HepG2 (cell line): ENCODE measurements around the gene ANO2. TPM values are rescaled to one million over a fixed set of nuclear protein-coding genes. Genes with fewer than 3 reads are reported as not detected.
A peak's percentile ranks its signal among the peaks of the same experiment; 100 is the strongest.

Experiments used
- ATAC-seq: fragments of 200-7000 bp; cut with Tn5 transposase; 3 replicates; pipeline ENCODE4 v1.9.1; 2020; ENCODE audit warnings: mild to moderate bottlenecking, moderate library complexity
- BruUV-seq: library from RNA; stranded (reverse); fragments of 400-500 nt; replicated peaks from 2 replicates; lab custom pipeline; 2021; lab: Mats Ljungman, UMichigan
- CTCF ChIA-PET: fragments of 300-600 bp; formaldehyde crosslinking; extraction: SDS; loops from one replicate; lab custom pipeline; 2021; ENCODE audit warnings: low total read pairs, inconsistent platforms, low intra/inter-chr PET ratio; lab: Yijun Ruan, JAX
- POLR2A ChIA-PET: fragments of 350-600 bp; sonication (Branson Sonifier 250); formaldehyde crosslinking; loops from one replicate; lab custom pipeline; 2020; ENCODE audit warnings: antibody characterized with exemption, inconsistent platforms; lab: Yijun Ruan, JAX
- DNase-seq: peaks from one replicate; pipeline ENCODE4 v3.0.0-alpha.2; 2015; ENCODE audit warnings: low spot score
- FAIRE-seq: peaks from 3 replicates; lab custom pipeline; 2011; peaks lifted over from hg19 to GRCh38; lab: Jason Lieb, UNC
- H2AFZ ChIP-seq: one replicate; pipeline ENCODE4 v1.6.1; 2011; ENCODE audit warnings: low read length, inconsistent platforms
- H3K27ac ChIP-seq: fragments of 300-600 bp; 3 replicates; pipeline ENCODE4 v1.8.0; 2011; ENCODE audit warnings: mixed run types, mild to moderate bottlenecking, mixed read lengths, low read length, inconsistent platforms; ENCODE audit not compliant: insufficient read depth; ENCODE audit errors: extremely low read length
- H3K27me3 ChIP-seq, 2 experiments: fragments of 200-600 bp in 1 of 2; 2 replicates in 1 of 2; 3 replicates in 1 of 2; pipeline versions ENCODE4 v1.6.0 to v1.8.0; 2011; ENCODE audit warnings: low read length in 2 of 2, mild to moderate bottlenecking in 2 of 2, moderate library complexity in 2 of 2, inconsistent platforms in 1 of 2; ENCODE audit not compliant: insufficient read depth in 2 of 2, control insufficient read depth in 1 of 2
- H3K36me3 ChIP-seq, 2 experiments: fragments of 200-600 bp in 1 of 2; replicated peaks in 1 of 2; 2 replicates in 1 of 2; 3 replicates in 1 of 2; pipeline versions ENCODE4 v1.5.1 to v1.8.0; 2011; ENCODE audit warnings: low read length in 2 of 2, inconsistent platforms in 1 of 2; ENCODE audit not compliant: insufficient read depth in 2 of 2, control insufficient read depth in 1 of 2
- H3K4me1 ChIP-seq: 2 replicates; pipeline ENCODE4 v1.5.1; 2012; ENCODE audit warnings: low read length, inconsistent platforms; ENCODE audit not compliant: insufficient read depth
- H3K4me2 ChIP-seq: 2 replicates; pipeline ENCODE4 v1.6.0; 2011; ENCODE audit warnings: low read depth, low read length, inconsistent platforms
- H3K4me3 ChIP-seq, 3 experiments: fragments of 200-600 bp in 1 of 3; sonication (generic), shearing (Covaris generic) in 1 of 3; replicated peaks in 1 of 3; 2 replicates each; pipeline ENCODE4 v1.5.1; 2011 to 2016; ENCODE audit warnings: low read length in 3 of 3, inconsistent platforms in 2 of 3, low read depth in 2 of 3, mild to moderate bottlenecking in 2 of 3, control low read depth in 1 of 3, mixed read lengths in 1 of 3; ENCODE audit not compliant: insufficient read depth in 1 of 3
- H3K79me2 ChIP-seq: one replicate; pipeline ENCODE4 v1.6.1; 2011; ENCODE audit warnings: low read length, inconsistent platforms; ENCODE audit not compliant: insufficient read depth
- H3K9ac ChIP-seq: 2 replicates; pipeline ENCODE4 v1.6.0; 2011; ENCODE audit warnings: mild to moderate bottlenecking, low read depth, low read length, inconsistent platforms; ENCODE audit not compliant: insufficient read depth
- H3K9me3 ChIP-seq: 2 replicates; pipeline ENCODE4 v1.5.1; 2012; ENCODE audit warnings: mild to moderate bottlenecking, low read length
- H4K20me1 ChIP-seq: 2 replicates; pipeline ENCODE4 v1.6.0; 2011; ENCODE audit warnings: inconsistent platforms, mild to moderate bottlenecking, low read length, moderate library complexity; ENCODE audit not compliant: insufficient read depth
- IKZF5 ChIP-seq: IDR thresholded peaks from 2 replicates; pipeline ENCODE4 v1.6.1; 2018; ENCODE audit warnings: missing genetic modification reagents, mild to moderate bottlenecking, missing compliant biosample characterization
- KDM5B ChIP-seq: sonication (generic); formaldehyde crosslinking; IDR thresholded peaks from 2 replicates; pipeline ENCODE4 v1.4.0; 2020; ENCODE audit warnings: missing genetic modification reagents, mild to moderate bottlenecking, borderline replicate concordance
- MTF1 ChIP-seq: sonication (generic); formaldehyde crosslinking; IDR thresholded peaks from 2 replicates; pipeline ENCODE4 v1.5.0; 2020; ENCODE audit warnings: missing genetic modification reagents
- MZF1 ChIP-seq: sonication (generic); formaldehyde crosslinking; IDR thresholded peaks from 2 replicates; pipeline ENCODE4 v1.8.1; 2023; ENCODE audit warnings: mild to moderate bottlenecking, missing genetic modification reagents, borderline replicate concordance
- SRSF4 ChIP-seq: fragments of 200-400 bp; formaldehyde crosslinking; IDR thresholded peaks from one replicate; pipeline ENCODE4 v1.6.1; 2018; ENCODE audit warnings: mild to moderate bottlenecking, low read depth, low read length, moderate library complexity; ENCODE audit not compliant: poor library complexity, severe bottlenecking
- ZNF432 ChIP-seq: sonication (generic); formaldehyde crosslinking; IDR thresholded peaks from 2 replicates; pipeline ENCODE4 v1.5.0; 2020; ENCODE audit warnings: missing genetic modification reagents, mild to moderate bottlenecking, borderline replicate concordance
- ZNF574 ChIP-seq: sonication (generic); formaldehyde crosslinking; IDR thresholded peaks from 2 replicates; pipeline ENCODE4 v1.4.0; 2020; ENCODE audit warnings: missing genetic modification reagents
- WGBS: methylation state at CpG from one replicate; pipeline ENCODE4 v1.1.6; 2017; ENCODE audit warnings: low lambda C conversion rate; 5-methylcytosine and 5-hydroxymethylcytosine counted together
- in situ Hi-C: cut with HindIII; loops from 2 replicates; pipeline ENCODE4 v1.10.0; 2017; ENCODE audit warnings: low pct_unique_long_range_greater_than_20kb; ENCODE audit not compliant: extremely low pct_ligation_motif_present
- intact Hi-C: fragments of 100-400 bp; cut with micrococcal nuclease; formaldehyde crosslinking; loops from one replicate; pipeline ENCODE4 v1.10.0; 2022; ENCODE audit not compliant: unreplicated experiment
- polyA plus RNA-seq, 8 experiments: library from polyadenylated mRNA; depleted of rRNA in 3 of 8; stranded (reverse) in 7 of 8; unstranded in 1 of 8; fragments of >200 nt; fragmentation: Illumina TruSeq in 4 of 8; extraction: Trizol in 4 of 8; gene quantifications; 2 replicates each; pipeline versions ENCODE4 v1.2.1 to v1.2.3, GENCODE V29; 2011 to 2016; ENCODE audit warnings: low read depth in 4 of 8, missing spikeins in 1 of 8, mixed read lengths in 1 of 8; ENCODE audit not compliant: insufficient read depth in 1 of 8
- total RNA-seq, 5 experiments: library from RNA; depleted of rRNA; stranded (reverse); fragments of >200 nt; fragmentation: Illumina TruSeq; extraction: Trizol; gene quantifications; 2 replicates each; pipeline ENCODE4 v1.2.3, GENCODE V29; 2016; ENCODE audit warnings: low read depth in 1 of 5
- TF ChIP-seq, protein P1 (sequence below): sonication (generic); formaldehyde crosslinking; IDR thresholded peaks from 2 replicates; pipeline ENCODE4 v1.8.0; 2022; ENCODE audit warnings: mild to moderate bottlenecking, missing genetic modification reagents; ENCODE audit not compliant: insufficient replicate concordance
- TF ChIP-seq, protein P2 (sequence below): fragments of 450-650 bp; IDR thresholded peaks from 2 replicates; pipeline ENCODE4 v1.6.1; 2016

Gene ANO2
- total and polyA plus RNA-seq, 2 of the 13 experiments (the other 11 are each of a cell fraction or from before 2014, with no cell fraction given), result 0.18 TPM; not detected in 1

GRCh38 chr12:5584412-5585175 lies 360.5 kb downstream of the ANO2 start:
- Histone ChIP-seq H3K79me2 (no peaks in the 10 kb centered on the region), H3K4me3 (no peak overlapping the region), H2AFZ (no peak overlapping the region), H3K27me3 (no peaks in the 10 kb centered on the region; a peak in 1 of 5 replicates), H3K27ac (no peak overlapping the region), H3K4me2 (no peak overlapping the region), H3K9ac (no peak overlapping the region), H4K20me1 (no peaks in the 10 kb centered on the region), H3K9me3 (no peaks in the 10 kb centered on the region), H3K36me3 (no peaks in the 10 kb centered on the region), H3K4me1 (peaks cover 18% of the 10 kb centered on the region)
- 18% methylated on average over 9 of the region's 9 CpGs for WGBS
- FAIRE-seq, result no peak
- DNase-seq, result no peak
- ChIA-PET CTCF (no interaction called here), POLR2A (no interaction called here)
- intact Hi-C loops (loop anchor here (5.0 kb wide), 1 partner anchor 392 kb away; no protein-coding TSS in a partner anchor), in situ Hi-C loops (no loop called here)
- BruUV-seq, result no TSS peak
- ATAC-seq, result no peak
- TF ChIP-seq KDM5B (CRISPR knock-in tag), result no peak
- TF ChIP-seq ZNF574 (CRISPR knock-in tag), result no peak
- no peak for TF ChIP-seq SRSF4
- no peak for TF ChIP-seq MTF1
- TF ChIP-seq, protein P1, sequence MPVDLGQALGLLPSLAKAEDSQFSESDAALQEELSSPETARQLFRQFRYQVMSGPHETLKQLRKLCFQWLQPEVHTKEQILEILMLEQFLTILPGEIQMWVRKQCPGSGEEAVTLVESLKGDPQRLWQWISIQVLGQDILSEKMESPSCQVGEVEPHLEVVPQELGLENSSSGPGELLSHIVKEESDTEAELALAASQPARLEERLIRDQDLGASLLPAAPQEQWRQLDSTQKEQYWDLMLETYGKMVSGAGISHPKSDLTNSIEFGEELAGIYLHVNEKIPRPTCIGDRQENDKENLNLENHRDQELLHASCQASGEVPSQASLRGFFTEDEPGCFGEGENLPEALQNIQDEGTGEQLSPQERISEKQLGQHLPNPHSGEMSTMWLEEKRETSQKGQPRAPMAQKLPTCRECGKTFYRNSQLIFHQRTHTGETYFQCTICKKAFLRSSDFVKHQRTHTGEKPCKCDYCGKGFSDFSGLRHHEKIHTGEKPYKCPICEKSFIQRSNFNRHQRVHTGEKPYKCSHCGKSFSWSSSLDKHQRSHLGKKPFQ (CRISPR knock-in tag), result no peak
- no peak for TF ChIP-seq IKZF5 (CRISPR knock-in tag)
- no peak for TF ChIP-seq MZF1 (CRISPR knock-in tag)
- TF ChIP-seq ZNF432 (CRISPR knock-in tag), result no peak
- TF ChIP-seq, protein P2, sequence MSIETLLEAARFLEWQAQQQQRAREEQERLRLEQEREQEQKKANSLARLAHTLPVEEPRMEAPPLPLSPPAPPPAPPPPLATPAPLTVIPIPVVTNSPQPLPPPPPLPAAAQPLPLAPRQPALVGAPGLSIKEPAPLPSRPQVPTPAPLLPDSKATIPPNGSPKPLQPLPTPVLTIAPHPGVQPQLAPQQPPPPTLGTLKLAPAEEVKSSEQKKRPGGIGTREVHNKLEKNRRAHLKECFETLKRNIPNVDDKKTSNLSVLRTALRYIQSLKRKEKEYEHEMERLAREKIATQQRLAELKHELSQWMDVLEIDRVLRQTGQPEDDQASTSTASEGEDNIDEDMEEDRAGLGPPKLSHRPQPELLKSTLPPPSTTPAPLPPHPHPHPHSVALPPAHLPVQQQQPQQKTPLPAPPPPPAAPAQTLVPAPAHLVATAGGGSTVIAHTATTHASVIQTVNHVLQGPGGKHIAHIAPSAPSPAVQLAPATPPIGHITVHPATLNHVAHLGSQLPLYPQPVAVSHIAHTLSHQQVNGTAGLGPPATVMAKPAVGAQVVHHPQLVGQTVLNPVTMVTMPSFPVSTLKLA, result peak; percentile 14; the same call in 1 of the 2 replicates
